GM12874 (cell line): ENCODE results near the gene GRM7.

Experiments
- CTCF ChIP-seq: IDR thresholded peaks from 2 replicates; pipeline ENCODE4 v1.5.1; 2011; ENCODE audit warnings: low read depth, mild to moderate bottlenecking, control low read depth, low read length, moderate library complexity; ENCODE audit not compliant: insufficient read depth

GRM7 gene

DNA sequence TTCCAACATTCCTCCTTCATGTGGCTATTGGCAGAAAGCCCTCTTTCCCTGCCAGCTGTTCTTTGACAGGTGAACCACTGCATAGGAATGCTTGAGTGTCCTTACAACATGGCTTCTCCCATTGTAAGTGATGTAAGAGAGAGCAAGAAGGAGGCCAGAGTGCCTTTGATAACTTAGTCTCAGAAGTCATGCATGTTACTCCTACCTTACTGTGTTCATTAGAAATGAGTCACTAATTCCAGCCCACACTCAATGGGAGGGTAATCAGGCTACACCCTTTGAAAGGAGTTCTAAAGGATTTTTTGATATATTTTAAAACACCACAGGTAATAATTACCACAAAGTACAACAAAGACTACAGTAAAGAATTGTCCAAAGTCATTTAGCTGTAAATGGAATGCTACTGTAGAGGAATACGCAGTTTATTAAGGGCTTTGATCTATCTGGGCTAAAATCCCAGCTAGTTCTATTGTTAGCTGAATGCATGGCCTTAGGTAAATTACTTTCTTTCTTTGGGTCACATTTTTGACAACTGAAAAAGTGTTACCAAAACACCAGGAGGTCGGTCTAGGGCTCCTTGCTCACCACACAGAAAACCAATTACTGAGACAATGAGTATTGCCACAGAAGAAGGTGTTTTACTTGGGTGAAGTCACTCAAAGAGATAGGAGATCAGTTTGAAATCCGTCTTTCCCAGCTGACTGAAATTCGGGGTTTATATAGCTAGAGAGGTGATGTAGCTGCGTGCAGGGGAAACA is 154.9 kb downstream of the GRM7 start:
- no peak for TF ChIP-seq CTCF

GRCh38 chr3:7025581-7026300 is 164.8 kb downstream of the GRM7 start:
- no peak for TF ChIP-seq CTCF

GRCh38 chr3:7029562-7029961 is 168.6 kb downstream of the GRM7 start:
- TF ChIP-seq CTCF, result no peak

DNA sequence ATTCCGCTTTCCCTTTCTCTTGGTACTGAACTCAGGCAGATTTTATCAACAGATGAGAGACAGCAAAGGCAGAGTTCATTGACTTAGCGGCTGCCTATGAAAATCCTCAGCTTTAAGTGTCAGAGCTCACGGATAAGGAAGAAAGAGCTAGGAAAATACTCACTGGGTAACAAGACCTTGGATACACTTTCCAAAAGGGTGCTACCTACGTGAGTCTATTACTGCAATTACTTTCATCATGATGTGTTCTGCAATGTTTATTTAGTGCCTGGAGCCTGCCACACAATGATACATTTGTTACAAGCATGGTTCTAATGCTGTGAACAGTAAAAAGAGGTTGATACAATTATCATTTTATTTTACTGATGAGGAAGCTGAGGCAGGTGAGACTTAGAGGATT is 177.5 kb downstream of the GRM7 start:
- no peak for TF ChIP-seq CTCF

DNA sequence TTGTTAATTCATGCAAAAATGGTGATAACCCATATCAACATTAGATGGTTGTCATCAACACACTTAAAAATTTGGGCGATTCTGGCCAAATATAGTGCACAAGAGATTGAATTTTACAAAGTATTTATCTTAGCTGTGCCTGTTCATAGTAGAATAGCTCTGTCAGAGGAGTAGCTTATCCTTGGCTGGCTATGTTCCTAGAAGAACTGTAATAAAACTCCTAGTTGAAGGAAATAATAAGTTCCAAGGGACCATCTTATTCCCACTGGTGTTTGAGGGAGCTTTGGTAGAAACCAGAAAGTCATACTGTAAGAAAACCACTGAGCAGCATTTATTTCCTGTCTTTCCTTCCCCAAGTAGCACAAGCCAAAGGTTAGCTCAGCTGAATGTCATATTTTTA is 201.8 kb downstream of the GRM7 start:
- no peak for TF ChIP-seq CTCF

- TF ChIP-seq CTCF, result no peak
Observed at GRCh38 chr3:7070461-7070860, 209.5 kb downstream of the GRM7 start.

- no peak for TF ChIP-seq CTCF
Observed at GRCh38 chr3:7074217-7074616, 213.3 kb downstream of the GRM7 start.
